ENCODE results near the gene TDRD7. TPM values are rescaled to one million over a fixed set of nuclear protein-coding genes. Genes with fewer than 3 reads are reported as not detected.

TDRD7 gene
- total and polyA plus RNA-seq, 2 donors (not counting 1 experiment from before 2014, with no cell fraction given), result 11.5 to 19.7 TPM

DNA sequence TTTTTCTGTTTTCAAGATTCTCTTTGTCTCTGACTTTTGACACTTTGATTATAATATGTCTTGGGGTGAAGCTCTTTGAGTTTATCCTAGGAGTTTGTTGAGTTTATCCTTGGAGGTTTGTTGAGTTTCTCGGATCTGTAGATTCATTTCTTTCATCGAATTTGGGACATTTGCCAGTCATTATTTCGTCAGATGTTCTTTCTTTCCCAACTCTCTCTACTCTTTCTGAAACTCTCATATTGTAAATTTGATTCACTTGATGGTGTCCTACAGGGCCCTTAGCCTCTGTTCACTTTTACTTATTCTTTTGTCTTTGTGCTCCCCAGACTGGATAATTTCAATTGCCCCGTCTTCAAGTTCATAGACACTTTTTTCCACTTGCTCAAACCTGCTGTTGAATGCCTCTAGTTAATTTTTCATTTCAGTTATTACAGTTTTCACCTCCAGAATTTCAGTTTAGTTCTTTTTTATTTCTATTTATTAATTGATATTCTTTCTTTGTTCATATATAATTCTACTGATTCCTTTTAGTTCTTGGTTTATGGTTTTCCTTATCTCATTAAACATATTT lies 8.1 kb upstream of the TDRD7 start:
- H3K4me3 ChIP-seq (ENCODE audit: control extremely low read depth in 1 of 5, extremely low read depth in 1 of 5, insufficient read depth in 1 of 5, low read depth in 2 of 5, low read length in 4 of 5), result no peak overlapping the region
- no peak overlapping the region for H3K4me2 ChIP-seq (replicated peaks; ENCODE audit: low read depth, low read length, poor library complexity, severe bottlenecking)
- H3K9me3 Mint-ChIP-seq (ENCODE audit: insufficient read depth), result peaks cover 8% of the 10 kb centered on the region
- ChIA-PET CTCF (interaction anchor here (5.5 kb wide), 1 partner anchor 17 kb away, joined by 24 read pairs; no protein-coding TSS in a partner anchor), POLR2A (no interaction called here)
- intact Hi-C loops (cut with micrococcal nuclease), result no loop called here
- no peaks in the 10 kb centered on the region for H3K36me3 ChIP-seq (replicated peaks in 1 of 2; ENCODE audit: control extremely low read depth in 1 of 2, control insufficient read depth in 1 of 2, extremely low read depth in 1 of 2, insufficient read depth in 2 of 2, low read length in 1 of 2)
- no peak overlapping the region for H3K9ac ChIP-seq (ENCODE audit: low read length)
- H3K27ac Mint-ChIP-seq, result no peak overlapping the region
- no peak for TF ChIP-seq EZH2 (IDR thresholded peaks at IDR 0.05; ENCODE audit: borderline replicate concordance, insufficient read depth, low read depth, low read length, poor library complexity, severe bottlenecking)
- TF ChIP-seq, protein P1, sequence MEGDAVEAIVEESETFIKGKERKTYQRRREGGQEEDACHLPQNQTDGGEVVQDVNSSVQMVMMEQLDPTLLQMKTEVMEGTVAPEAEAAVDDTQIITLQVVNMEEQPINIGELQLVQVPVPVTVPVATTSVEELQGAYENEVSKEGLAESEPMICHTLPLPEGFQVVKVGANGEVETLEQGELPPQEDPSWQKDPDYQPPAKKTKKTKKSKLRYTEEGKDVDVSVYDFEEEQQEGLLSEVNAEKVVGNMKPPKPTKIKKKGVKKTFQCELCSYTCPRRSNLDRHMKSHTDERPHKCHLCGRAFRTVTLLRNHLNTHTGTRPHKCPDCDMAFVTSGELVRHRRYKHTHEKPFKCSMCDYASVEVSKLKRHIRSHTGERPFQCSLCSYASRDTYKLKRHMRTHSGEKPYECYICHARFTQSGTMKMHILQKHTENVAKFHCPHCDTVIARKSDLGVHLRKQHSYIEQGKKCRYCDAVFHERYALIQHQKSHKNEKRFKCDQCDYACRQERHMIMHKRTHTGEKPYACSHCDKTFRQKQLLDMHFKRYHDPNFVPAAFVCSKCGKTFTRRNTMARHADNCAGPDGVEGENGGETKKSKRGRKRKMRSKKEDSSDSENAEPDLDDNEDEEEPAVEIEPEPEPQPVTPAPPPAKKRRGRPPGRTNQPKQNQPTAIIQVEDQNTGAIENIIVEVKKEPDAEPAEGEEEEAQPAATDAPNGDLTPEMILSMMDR (IDR thresholded peaks at IDR 0.05), result no peak
- peaks cover 1 to 13% (median 4%) of the 10 kb centered on the region in 3 donors for H3K9me3 ChIP-seq (ENCODE audit: control extremely low read depth in 1 of 3, control insufficient read depth in 2 of 3, insufficient read depth in 1 of 3, low read length in 2 of 3)
- H3K79me2 ChIP-seq (ENCODE audit: control insufficient read depth, insufficient read depth, low read length), result no peaks in the 10 kb centered on the region
- H3K4me3 Mint-ChIP-seq, result no peak overlapping the region
- no peaks in the 10 kb centered on the region for H4K20me1 ChIP-seq (ENCODE audit: control insufficient read depth, insufficient read depth, low read length, poor library complexity, severe bottlenecking)
- ATAC-seq (ENCODE audit: low read depth), result no peak
- WGBS (ENCODE audit: insufficient coverage), result no CpG with 5 or more reads among the region's 4 CpGs
- peaks cover 14% of the 10 kb centered on the region for H3K27me3 Mint-ChIP-seq
- no peaks in the 10 kb centered on the region for H3K4me1 ChIP-seq (ENCODE audit: control insufficient read depth in 2 of 2, insufficient read depth in 2 of 2, low read length in 2 of 2)
- peaks cover 10% of the 10 kb centered on the region for H3K4me1 Mint-ChIP-seq
- peaks cover 0 to 13% (median 0%) of the 10 kb centered on the region in 4 experiments for H3K27me3 ChIP-seq (replicated peaks in 1 of 4; ENCODE audit: control extremely low read depth in 1 of 4, control insufficient read depth in 3 of 4, insufficient read depth in 4 of 4, low read length in 3 of 4)
- no peak overlapping the region for H3K27ac ChIP-seq (ENCODE audit: low read length in 2 of 2)
- DNase-seq, result no peak
- no peak overlapping the region for H2AFZ ChIP-seq (ENCODE audit: insufficient read depth, low read depth, low read length, poor library complexity, severe bottlenecking)

DNA sequence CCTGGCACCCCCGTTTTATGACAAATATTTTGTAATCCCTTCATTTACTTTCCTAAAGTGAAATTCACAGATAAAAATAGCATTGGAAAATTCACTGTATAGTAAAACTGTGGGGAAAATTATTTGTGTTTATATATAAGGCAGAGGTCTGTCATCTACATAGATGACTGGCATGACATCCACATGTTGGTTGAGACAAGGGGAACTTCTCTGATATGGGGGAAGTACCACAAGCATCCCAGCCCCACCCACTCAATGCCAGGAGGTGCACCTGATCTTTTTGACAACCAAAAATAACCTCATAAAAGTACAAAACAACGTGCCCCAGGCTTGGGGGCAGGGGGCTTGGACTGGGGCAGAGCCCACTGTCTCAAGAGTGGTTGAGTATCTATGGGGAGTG lies 6.3 kb upstream of the TDRD7 start:
- ATAC-seq (ENCODE audit: low read depth), result no peak
- POLR2A ChIA-PET, result no interaction called here

More for the DNA sequence above, 6.3 kb upstream of the TDRD7 start:
- H3K9ac ChIP-seq (ENCODE audit: low read length), result no peak overlapping the region
- H3K9me3 ChIP-seq (ENCODE audit: control extremely low read depth in 1 of 3, control insufficient read depth in 2 of 3, insufficient read depth in 1 of 3, low read length in 2 of 3), result peaks cover 0 to 13% (median 1%) of the 10 kb centered on the region in 3 donors
- H3K4me1 ChIP-seq (ENCODE audit: control insufficient read depth in 2 of 2, insufficient read depth in 2 of 2, low read length in 2 of 2), result no peaks in the 10 kb centered on the region
- no peak overlapping the region for H3K4me2 ChIP-seq (replicated peaks; ENCODE audit: low read depth, low read length, poor library complexity, severe bottlenecking)
- no peaks in the 10 kb centered on the region for H4K20me1 ChIP-seq (ENCODE audit: control insufficient read depth, insufficient read depth, low read length, poor library complexity, severe bottlenecking)
- no peak overlapping the region for H3K4me3 Mint-ChIP-seq
- no peak overlapping the region for H3K27ac Mint-ChIP-seq
- TF ChIP-seq, protein P1 (IDR thresholded peaks at IDR 0.05), result no peak
- no peak for TF ChIP-seq EZH2 (IDR thresholded peaks at IDR 0.05; ENCODE audit: borderline replicate concordance, insufficient read depth, low read depth, low read length, poor library complexity, severe bottlenecking)
- intact Hi-C loops (cut with micrococcal nuclease), result no loop called here
- no CpG with 5 or more reads among the region's 2 CpGs for WGBS (ENCODE audit: insufficient coverage)
- CTCF ChIA-PET, result no interaction called here
- no peaks in the 10 kb centered on the region for H3K36me3 ChIP-seq (replicated peaks in 1 of 2; ENCODE audit: control extremely low read depth in 1 of 2, control insufficient read depth in 1 of 2, extremely low read depth in 1 of 2, insufficient read depth in 2 of 2, low read length in 1 of 2)
- H3K4me3 ChIP-seq (ENCODE audit: control extremely low read depth in 1 of 5, extremely low read depth in 1 of 5, insufficient read depth in 1 of 5, low read depth in 2 of 5, low read length in 4 of 5), result no peak overlapping the region
- H3K79me2 ChIP-seq (ENCODE audit: control insufficient read depth, insufficient read depth, low read length), result no peaks in the 10 kb centered on the region
- H3K9me3 Mint-ChIP-seq (ENCODE audit: insufficient read depth), result peaks cover 8% of the 10 kb centered on the region
- no peak for DNase-seq
- H3K4me1 Mint-ChIP-seq, result peaks cover 10% of the 10 kb centered on the region
- H2AFZ ChIP-seq (ENCODE audit: insufficient read depth, low read depth, low read length, poor library complexity, severe bottlenecking), result no peak overlapping the region
- H3K27me3 Mint-ChIP-seq, result peaks cover 18% of the 10 kb centered on the region
- H3K27ac ChIP-seq (ENCODE audit: low read length in 2 of 2), result no peak overlapping the region
- H3K27me3 ChIP-seq (replicated peaks in 1 of 4; ENCODE audit: control extremely low read depth in 1 of 4, control insufficient read depth in 3 of 4, insufficient read depth in 4 of 4, low read length in 3 of 4), result peaks cover 0 to 5% (median 0%) of the 10 kb centered on the region in 4 experiments

All from B cell (primary cell).